ELR (cell line): ENCODE results near the gene ST3GAL2.
A peak's percentile ranks its signal among the peaks of the same experiment; 100 is the strongest.
"Not testable (repeated sequence)": the region's sequence is repeated elsewhere in the genome, so short reads cannot be mapped to it uniquely, and the experiment has no call there.

Experiments used
- DNase-seq: peaks from one replicate; pipeline ENCODE4 v3.0.0-alpha.2; 2015; ENCODE audit warnings: low read depth

ST3GAL2 gene

DNA sequence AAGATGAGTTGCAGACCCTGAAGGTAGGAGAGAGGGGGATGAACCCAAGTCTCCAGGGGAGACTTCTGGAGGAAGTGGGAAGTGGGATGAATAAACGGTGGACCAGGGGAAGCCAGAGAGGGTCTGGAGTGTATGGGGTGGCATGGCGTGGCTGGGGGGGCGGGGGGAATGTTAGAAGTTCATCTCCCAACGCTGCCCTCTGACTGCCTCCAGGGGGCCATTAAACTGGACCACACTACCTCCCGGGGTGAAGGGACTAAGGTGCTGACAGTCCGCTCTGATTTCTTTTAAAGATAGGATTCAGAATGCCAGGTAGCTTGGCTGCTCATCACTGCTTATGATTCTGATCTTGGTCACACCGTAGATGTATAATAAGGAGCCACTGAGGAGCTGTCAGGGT lies 21.2 kb downstream of the ST3GAL2 start:
- no peak for DNase-seq

- no peak for DNase-seq
These were observed 21.9 kb downstream of the ST3GAL2 start for GRCh38 chr16:70416748-70417616.

GRCh38 chr16:70413572-70413971 lies 25.3 kb downstream of the ST3GAL2 start:
- DNase-seq, result not testable (repeated sequence)

- DNase-seq, result no peak
These were observed 26.5 kb downstream of the ST3GAL2 start for GRCh38 chr16:70412385-70412784.

- no peak for DNase-seq
These were observed 28.2 kb downstream of the ST3GAL2 start for GRCh38 chr16:70410734-70411133.

DNA sequence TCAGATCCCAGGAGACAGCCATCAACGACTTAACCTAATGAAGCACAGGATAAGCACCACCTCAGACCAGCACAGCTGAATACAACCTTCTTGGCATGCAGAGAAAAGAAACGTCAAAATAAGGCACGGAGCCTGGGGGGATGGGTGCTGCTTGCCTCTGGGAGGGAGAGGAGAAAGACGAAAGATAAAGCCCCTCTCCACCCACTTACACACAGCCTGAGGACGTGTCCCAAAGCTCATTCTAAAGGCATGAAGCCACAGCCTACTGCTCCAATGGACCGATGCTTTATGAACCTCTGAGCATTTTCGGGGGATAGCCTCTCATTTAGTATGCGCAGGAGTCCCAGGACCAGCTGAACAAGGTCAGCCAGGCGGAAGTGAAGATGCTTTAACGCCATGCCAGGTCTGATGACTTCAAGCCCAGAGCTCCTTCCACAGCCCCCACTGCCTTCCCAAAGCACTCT lies 31.1 kb downstream of the ST3GAL2 start:
- DNase-seq, result no peak

- not testable (repeated sequence) for DNase-seq
These were observed 32.8 kb downstream of the ST3GAL2 start for GRCh38 chr16:70406104-70406503.

GRCh38 chr16:70402916-70403659 lies 35.8 kb downstream of the ST3GAL2 start:
- DNase-seq, result peak; percentile 31

DNA sequence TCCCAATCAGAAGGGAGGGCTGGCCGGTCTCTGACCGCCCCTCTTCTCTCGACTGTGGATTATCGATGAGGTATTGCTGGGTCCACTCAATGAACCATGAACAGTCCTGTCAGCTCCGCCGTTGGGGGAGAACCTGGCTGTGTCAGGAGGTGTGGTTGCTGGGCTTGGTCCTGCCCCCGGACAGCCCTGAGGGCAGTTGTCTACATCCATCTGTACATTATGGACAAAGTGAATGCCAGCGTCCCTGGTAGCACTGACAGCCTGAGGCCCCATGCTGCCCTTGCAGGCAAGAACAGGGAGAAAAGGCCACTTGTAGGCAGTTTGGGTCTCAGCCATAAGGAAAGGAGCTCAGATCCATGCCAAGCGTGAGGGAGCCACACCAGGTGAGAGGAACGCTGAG lies 38.9 kb downstream of the ST3GAL2 start:
- DNase-seq, result no peak

GRCh38 chr16:70399381-70399780 lies 39.5 kb downstream of the ST3GAL2 start:
- no peak for DNase-seq

- no peak for DNase-seq
These were observed 40.6 kb downstream of the ST3GAL2 start for GRCh38 chr16:70398177-70398743.

GRCh38 chr16:70396246-70396904 lies 42.5 kb downstream of the ST3GAL2 start:
- peak; percentile 37 for DNase-seq

DNA sequence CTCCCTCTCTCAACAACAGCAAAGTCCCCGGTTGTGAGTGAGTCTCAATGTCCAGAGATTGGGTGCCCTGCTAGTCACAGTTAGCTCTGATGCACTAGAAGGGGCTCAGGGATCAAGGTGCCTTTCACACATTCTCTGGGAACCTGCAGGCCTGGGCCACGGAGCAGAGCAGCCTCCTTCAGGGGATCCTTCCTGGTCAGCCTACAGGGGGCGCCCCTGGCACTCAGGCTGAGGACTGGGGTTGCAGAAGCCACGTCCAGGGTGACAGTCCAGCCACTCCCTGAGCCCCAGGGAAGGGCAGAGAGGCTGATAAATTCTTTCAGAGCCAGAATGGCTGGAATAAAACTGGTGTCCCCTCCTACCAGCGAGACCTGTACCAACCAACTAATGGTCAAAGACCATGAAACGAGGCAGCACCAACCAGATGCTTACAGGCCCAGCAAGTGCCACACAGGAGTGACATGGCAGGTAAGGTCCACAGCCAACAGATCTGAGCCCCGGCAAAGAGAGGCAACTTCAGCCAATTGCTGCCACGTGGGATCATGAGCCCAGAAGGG lies 43.5 kb downstream of the ST3GAL2 start:
- DNase-seq, result peak; percentile 62

DNA sequence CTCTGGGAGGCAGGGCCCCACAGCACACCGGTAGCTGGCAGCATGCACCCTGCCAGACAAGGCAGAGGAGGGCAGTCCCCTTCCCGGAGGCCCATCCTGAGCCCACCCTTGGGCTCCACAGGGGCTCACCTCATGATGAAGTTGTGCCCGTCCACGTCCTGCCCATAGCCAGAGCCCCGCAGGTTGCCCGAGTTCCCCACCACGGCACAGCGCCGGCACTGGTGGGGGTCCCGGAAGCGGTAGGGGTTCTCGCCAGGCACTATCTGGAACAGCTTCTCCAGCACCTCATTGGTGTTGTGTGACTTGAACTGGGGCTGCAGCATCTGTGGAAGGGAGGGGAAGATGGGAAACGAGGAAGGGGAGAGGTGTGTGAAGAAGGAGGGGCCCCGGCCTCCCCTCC lies 44.0 kb downstream of the ST3GAL2 start:
- DNase-seq, result no peak

DNA sequence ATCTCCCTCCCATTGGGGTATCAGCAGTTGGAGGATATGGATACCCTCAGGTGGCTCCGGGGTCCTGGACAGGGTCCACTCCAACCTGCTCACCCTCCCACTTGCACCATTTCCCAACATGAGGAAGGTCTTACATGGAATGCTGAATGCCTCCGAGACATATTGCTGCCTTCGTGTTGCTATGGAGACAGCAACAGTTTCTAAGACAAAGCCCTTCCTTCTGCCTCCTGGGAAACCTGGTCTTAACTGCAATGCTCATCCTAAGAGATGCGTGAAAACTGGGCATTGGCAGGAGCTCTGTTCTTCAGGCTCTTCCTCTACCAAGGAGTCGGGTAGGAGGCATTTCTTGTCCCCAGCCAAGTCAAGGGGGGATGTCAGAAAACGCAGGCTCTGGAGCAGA lies 45.2 kb downstream of the ST3GAL2 start:
- DNase-seq, result no peak

DNA sequence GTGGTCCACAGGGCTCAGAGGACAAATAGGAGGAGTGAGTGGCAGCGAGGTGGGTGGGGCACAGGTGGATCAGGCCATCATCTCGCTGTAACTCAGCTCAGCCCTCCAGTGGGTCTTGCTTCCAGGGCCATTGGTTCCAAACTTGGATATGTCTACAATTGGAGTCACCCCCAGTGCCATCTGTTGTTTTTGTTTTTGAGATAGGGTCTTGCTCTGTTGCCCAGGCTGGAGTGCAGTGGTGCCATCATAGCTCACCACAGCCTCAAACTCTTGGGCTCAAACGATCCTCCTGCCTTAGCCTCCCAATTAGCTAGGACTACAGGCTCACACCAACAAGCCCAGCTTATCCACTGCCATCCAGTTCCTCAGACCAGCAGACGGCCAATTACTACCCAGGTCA lies 46.3 kb downstream of the ST3GAL2 start:
- DNase-seq, result no peak

GRCh38 chr16:70391881-70392481 lies 46.9 kb downstream of the ST3GAL2 start:
- peak; percentile 85 for DNase-seq

GRCh38 chr16:70391446-70391845 lies 47.5 kb downstream of the ST3GAL2 start:
- no peak for DNase-seq

DNA sequence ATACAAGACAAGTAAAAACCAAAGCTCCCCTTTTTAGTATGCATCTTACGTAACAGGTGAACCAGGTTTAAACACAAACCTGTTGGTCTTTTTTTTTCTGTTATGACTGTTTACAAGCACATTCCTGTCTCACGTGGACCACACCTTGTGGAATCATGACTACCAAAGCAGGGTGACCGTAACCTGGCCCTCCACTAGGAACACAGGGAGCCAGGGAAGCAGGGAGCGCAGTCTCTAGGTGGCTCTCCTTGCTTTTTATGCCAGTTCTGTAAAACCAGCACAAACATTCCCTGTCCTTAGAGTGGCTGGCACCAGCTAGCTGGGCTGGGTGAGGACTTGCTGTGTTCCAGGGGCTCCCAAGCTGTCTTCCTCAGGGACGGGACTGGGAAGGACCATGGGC lies 48.1 kb downstream of the ST3GAL2 start:
- DNase-seq, result no peak

GRCh38 chr16:70388006-70388680 lies 50.8 kb downstream of the ST3GAL2 start:
- no peak for DNase-seq
